ENCODE results near the gene PTAR1.

- no peak for TF ChIP-seq POLR2A (IDR thresholded peaks at IDR 0.05)
- TF ChIP-seq CTCF (IDR thresholded peaks at IDR 0.05) = no peak
- no peak for TF ChIP-seq EP300 (IDR thresholded peaks at IDR 0.05; ENCODE audit: low read depth)
Observed at GRCh38 chr9:69671311-69671878, 88.4 kb downstream of the PTAR1 start.

Measured in transverse colon (tissue), 3 donors.